HG03378 (cell line): ENCODE measurements around the gene HHEX.

Experiments
- ATAC-seq: cut with Tn5 transposase; IDR thresholded peaks from one replicate; pipeline ENCODE4 v1.9.1; 2021; ENCODE audit warnings: mild to moderate bottlenecking, moderate library complexity; ENCODE audit not compliant: unreplicated experiment

The HHEX gene

DNA sequence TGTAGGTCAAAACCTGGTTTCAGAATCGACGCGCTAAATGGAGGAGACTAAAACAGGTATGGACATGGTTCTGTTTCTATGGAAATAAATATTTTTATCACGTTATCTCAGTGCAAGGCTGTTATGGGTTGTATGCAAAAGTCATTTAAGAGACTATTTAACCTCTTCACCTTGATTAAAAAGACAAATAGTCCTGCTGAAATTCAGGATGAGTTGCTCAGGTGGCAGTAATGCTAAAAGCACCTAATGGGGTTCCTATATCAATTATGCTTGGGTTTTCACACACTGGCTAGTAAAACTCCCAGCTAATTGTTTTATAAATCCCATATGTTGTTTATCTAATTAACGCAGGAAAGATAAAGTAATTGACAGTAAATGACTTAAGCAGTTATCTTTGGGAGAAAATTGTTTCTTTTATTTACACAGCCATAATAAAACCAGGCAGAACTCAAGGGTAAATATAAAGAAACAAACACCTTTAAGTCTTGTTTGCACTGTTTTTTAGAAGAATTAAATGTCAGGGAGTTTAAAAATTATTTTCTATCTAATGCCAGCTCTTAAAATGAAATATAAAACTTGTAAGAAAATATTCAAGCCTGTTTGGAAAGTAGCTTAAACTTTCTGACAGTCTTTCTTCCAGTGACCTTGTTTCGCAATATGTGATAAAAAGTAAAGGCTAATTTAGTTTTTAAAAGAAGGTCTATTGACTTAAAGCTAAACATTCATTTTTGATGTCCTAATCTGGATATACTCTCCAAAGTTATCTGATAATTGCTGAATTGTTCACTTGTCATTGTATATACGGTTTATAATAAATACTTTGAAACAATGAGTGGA lies 3.2 kb downstream of the HHEX start:
- ATAC-seq = no peak

DNA sequence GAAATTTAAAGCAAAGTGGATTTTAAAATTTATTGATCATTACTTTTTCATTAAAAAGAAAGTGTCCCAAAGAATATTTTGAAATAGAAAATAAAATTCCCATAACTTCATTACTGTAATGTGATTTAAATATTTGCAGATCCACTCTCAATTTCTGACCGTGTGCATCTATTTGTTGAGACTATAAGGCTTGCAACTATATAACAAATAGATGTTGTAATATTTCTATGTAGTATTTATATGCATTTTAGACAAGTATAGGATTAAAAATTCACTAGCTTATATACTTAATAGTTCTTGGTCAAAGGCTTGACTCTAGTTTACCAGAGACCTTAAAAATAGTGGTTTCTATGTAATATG lies 3.8 kb downstream of the HHEX start:
- no peak for ATAC-seq

GRCh38 chr10:92695679-92696605 lies 6.2 kb downstream of the HHEX start:
- ATAC-seq = no peak

- no peak for ATAC-seq
Observed at GRCh38 chr10:92696606-92697383, 7.0 kb downstream of the HHEX start.

DNA sequence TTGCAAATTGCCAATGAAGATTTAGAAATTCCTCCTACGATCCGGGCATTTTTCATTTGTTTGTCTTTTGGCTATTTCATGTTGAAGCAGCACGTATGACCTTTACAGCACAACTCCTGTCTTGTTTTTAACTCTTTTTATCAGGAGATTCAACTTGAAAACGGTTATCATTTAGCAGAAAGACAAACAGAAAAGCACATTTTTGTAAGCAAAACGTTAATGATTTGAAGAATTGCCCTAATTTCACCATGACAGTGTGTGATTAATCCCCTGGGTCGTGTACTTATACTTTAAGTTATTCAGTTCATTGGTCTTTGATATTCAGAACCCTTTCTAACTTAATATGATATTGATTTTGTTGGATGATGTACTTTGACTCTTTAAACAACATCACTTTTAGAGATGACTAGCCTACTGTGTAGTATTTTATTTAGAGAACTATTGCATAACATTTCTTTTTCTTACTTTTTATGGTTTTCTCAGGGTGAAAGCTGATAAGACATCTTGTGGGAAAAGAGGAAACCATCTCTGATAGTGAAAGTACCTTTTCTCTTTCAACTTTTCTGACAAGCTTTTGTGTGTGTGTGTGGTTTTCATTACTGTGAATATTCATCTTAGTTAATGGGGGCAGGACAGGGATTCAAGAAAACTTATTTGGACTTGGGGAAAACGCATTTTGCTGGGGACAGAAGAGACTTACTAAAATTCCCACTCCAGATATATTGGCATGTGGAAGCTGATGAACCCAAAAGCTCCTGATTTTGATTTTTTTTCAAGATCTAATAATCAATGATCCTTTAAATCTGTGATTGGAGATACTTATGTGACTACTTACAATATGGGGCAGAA lies 8.1 kb downstream of the HHEX start:
- ATAC-seq = no peak

- ATAC-seq = no peak
Observed at GRCh38 chr10:92699193-92699517, 9.4 kb downstream of the HHEX start.

GRCh38 chr10:92699518-92700381 lies 10.0 kb downstream of the HHEX start:
- no peak for ATAC-seq

GRCh38 chr10:92702301-92702916 lies 12.7 kb downstream of the HHEX start:
- ATAC-seq = no peak

GRCh38 chr10:92712016-92712889 lies 22.5 kb downstream of the HHEX start:
- no peak for ATAC-seq

GRCh38 chr10:92714152-92714845 lies 24.5 kb downstream of the HHEX start:
- no peak for ATAC-seq

DNA sequence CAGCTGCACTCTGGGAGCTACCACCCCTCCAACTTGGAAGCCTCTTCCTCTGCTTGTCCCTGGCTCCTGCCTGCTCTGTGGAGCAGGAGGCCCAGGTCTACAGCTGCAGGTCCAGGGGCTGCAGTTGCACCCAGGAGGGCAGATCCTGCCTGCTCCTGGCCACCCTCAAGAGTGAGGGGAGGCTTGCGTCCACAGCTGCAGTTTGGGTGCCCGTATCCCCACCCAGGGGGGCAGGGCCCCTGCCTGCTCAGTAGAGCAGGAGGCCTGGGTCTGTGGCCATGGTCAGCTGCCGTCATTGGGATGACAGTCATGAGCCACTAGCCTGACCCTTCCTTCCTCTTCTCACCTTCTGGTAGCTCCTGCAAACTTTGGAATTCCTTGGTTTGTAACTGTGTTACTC lies 25.1 kb downstream of the HHEX start:
- no peak for ATAC-seq

DNA sequence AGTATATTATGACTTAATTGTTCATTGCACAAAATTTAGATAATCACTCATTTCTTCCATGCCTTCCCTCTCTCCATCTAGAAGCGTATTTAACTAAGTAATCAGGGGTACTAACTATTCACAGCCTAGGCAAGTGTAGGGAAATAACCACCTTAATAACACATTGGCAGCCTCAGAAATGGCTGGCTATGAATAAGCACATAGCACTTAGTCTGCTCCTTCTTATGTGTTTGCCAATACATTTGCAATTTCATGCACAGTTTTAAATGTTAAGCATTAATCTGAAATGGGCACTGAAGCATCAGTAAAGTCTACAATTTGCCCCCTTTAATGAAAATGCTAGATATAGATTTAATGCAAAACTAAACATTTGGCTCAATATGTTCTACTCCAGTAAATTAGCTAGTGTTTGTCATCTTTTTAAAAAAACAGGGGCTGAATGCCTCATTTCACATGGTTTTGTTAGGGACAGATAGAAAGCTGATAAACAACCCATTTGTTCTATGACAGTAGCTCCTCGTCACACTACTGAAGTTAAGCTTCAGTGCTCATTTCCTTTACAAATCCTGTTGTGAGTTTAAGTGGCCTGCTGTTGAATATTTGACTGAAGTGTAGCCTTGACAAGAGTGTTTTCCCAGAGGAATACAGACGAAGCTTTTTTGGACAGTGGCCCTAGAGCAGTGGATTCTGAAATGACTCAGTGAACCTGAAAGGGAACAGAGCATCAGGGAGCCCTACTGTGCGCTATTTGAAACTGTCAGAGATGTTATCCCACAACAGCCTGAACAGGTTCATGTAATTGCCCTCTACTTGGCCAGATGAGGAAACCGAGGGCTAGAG lies 30.5 kb downstream of the HHEX start:
- no peak for ATAC-seq

DNA sequence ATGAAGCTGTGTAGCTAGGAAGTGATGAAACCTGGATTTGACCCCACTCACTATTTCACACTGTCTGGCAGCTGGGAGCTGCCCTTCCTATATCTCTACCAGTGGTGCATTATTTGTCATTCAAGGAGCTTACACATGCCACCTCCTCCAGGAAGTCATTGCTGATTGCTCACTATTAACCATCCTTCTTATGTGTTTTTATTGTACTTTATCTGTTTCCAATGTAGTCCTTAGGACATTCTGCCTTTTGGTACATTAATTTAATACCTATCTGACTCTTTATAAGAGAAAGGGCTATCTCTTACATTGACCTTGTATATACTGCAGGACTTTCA lies 31.0 kb downstream of the HHEX start:
- no peak for ATAC-seq

DNA sequence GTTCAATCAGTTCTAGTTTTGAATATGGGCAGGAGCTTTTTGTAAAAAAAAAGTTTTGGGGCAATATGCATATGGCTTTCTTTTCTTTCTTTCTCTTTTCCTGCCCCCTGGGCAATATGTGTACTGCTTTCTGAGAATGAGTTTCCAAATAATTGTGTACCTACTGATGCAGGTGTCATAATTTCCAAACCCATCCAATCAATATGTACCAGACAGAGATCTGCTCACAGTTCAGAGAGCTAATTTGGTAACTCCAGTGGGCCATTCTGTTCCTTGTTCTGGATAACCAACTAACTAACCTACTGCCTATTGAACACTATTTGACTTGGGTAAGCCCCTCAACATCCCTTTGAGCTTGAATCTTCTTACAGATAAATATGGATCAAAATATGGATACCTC lies 32.6 kb downstream of the HHEX start:
- ATAC-seq = no peak

GRCh38 chr10:92727141-92727540 lies 37.4 kb downstream of the HHEX start:
- no peak for ATAC-seq

- ATAC-seq = no peak
Observed at GRCh38 chr10:92727550-92727949, 37.8 kb downstream of the HHEX start.

DNA sequence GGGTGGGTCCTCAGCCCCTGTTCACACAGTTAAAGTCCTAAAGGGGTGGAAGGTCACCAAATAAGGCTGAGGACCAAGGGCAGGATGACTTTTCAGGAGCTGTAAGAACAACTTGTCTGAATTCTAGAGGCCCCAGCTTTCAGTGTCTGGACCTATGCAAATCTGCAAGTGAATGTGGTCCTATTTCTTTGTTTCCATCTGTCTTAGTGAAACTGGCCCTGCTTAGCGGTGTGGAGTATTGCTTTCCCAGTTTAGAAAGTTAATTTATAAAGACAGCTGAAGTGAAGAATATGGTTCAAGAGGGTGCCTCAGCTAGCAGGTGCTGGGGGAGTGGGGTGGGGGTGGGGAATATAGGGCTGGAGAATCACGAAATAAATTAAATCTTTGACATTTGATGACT lies 40.1 kb downstream of the HHEX start:
- peak; percentile 93 for ATAC-seq
